Iris pigment epithelial cell (primary cell): ENCODE results near the gene STOX1.
A peak's percentile ranks its signal among the peaks of the same experiment; 100 is the strongest.
"Not testable (repeated sequence)": the region's sequence is repeated elsewhere in the genome, so short reads cannot be mapped to it uniquely, and the experiment has no call there.

Experiments used
- DNase-seq: peaks from one replicate; pipeline ENCODE4 v3.0.0-alpha.2; 2011; ENCODE audit warnings: low read depth

The STOX1 gene

GRCh38 chr10:68828833-68829232, 1.5 kb downstream of the STOX1 start:
- DNase-seq = no peak

GRCh38 chr10:68829521-68829920, 2.2 kb downstream of the STOX1 start:
- no peak for DNase-seq

GRCh38 chr10:68829952-68830351, 2.6 kb downstream of the STOX1 start:
- DNase-seq = no peak

- DNase-seq = no peak
Observed at GRCh38 chr10:68831961-68832455, 4.7 kb downstream of the STOX1 start.

- DNase-seq = no peak
Observed at GRCh38 chr10:68832601-68833000, 5.3 kb downstream of the STOX1 start.

- DNase-seq = no peak
Observed at GRCh38 chr10:68837626-68838322, 10.4 kb downstream of the STOX1 start.

GRCh38 chr10:68840650-68841049, 13.3 kb downstream of the STOX1 start:
- DNase-seq = not testable (repeated sequence)

- DNase-seq = no peak
Observed at GRCh38 chr10:68848281-68848680, 20.9 kb downstream of the STOX1 start.

- no peak for DNase-seq
Observed at GRCh38 chr10:68848806-68849205, 21.5 kb downstream of the STOX1 start.

GRCh38 chr10:68856352-68856751, 29.0 kb downstream of the STOX1 start:
- no peak for DNase-seq

GRCh38 chr10:68857005-68857404, 29.7 kb downstream of the STOX1 start:
- no peak for DNase-seq

GRCh38 chr10:68861253-68861652, 33.9 kb downstream of the STOX1 start:
- DNase-seq = peak; percentile 16

GRCh38 chr10:68864611-68865010, 37.3 kb downstream of the STOX1 start:
- no peak for DNase-seq

- DNase-seq = not testable (repeated sequence)
Observed at GRCh38 chr10:68868173-68868572, 40.8 kb downstream of the STOX1 start.

GRCh38 chr10:68869623-68870022, 42.3 kb downstream of the STOX1 start:
- DNase-seq = peak; percentile 30

- DNase-seq = no peak
Observed at GRCh38 chr10:68870061-68870460, 42.7 kb downstream of the STOX1 start.

GRCh38 chr10:68870545-68871104, 43.3 kb downstream of the STOX1 start:
- DNase-seq = peak; percentile 1

- peak; percentile 57 for DNase-seq
Observed at GRCh38 chr10:68871105-68871711, 43.9 kb downstream of the STOX1 start.

- DNase-seq = peak; percentile 98
Observed at GRCh38 chr10:68871731-68872342, 44.5 kb downstream of the STOX1 start.

- peak; percentile 52 for DNase-seq
Observed at GRCh38 chr10:68876246-68877138, 49.2 kb downstream of the STOX1 start.

- DNase-seq = no peak
Observed at GRCh38 chr10:68877482-68878110, 50.3 kb downstream of the STOX1 start.
